NCI-H2227 treated with DMSO at 0.1 percent for 48 hours (cell line): ENCODE results near the gene SYNDIG1.

Source experiments
- DNase-seq: peaks from one replicate; lab custom pipeline; 2025; lab: John Stamatoyannopoulos, UW

The SYNDIG1 gene

DNA sequence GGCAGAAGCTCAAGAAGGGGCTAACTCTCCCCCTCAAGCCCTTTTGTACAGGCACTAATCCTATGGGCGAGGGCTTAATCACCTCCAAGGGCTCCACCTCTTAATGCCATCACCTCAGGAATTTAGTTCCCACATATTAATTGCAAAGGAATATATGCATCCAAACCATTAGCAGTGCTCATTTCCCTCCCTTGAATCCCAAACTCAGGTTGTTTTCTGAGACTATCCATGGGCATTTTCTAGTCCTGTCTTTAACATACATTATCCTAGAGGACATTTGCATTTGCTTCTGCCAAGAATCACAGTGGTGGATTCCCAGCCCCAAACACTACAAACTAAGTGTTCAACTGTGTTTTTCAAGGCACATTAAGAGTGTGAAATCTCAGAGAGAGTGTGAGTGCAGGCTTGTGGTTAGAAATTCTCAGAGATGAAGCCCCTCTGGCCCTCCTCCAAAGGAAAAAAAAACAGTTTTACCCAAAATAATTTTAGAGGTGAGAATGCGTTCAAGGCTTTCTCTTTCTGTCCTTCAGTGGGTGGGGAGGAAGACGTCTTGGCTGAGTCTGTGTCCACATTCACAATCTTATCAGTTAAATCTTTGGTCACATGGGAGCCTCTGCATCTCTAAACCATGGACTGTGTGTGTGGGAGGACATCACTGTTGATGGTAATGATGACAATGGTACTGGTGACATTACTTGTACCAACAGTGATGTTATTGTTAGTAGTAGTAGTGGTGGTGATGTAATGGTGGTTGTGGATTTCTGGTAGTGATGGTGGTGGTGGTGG lies 59.3 kb downstream of the SYNDIG1 start:
- no peak for DNase-seq

DNA sequence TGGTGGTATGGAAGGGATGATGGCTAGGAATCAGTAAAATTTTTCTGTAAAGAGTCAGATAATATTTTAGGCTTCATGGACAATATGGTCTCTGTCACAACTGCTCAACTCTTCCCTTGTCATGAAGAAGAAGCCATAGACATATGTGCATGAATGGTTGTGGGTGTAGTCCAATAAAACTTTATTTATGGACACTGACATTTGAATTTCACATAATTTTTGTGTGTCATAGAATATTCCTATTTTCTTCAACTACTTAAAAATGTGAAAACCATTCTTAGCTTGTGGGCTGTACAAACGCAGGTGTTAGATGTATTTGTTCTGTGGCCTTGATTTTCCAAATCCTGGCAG lies 59.9 kb downstream of the SYNDIG1 start:
- DNase-seq = no peak

DNA sequence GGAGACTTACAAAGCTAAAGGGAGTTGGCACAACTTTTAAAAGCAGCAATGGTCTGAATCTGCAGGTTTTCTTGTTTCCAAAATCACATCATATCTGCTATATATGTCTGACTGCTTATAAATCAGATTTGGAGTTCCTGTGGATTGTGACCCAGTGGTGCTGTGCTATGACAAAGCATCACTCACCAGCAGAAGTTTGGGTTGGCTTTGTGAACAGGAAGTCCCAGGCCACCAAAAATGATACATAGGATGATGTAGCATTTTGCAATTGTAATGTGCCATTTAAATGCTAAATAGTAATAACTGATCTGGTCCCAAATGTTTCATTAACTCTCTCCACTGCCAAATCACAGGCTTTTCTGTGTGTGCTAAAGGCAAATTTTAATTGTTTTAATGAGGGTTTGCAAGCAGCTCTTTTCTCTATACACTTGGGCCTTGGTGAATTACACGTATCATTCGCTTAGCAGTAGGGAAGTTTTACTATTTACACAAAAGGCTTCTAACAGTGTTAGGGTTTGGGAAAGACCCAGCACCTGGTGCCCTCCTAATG lies 60.8 kb downstream of the SYNDIG1 start:
- no peak for DNase-seq

DNA sequence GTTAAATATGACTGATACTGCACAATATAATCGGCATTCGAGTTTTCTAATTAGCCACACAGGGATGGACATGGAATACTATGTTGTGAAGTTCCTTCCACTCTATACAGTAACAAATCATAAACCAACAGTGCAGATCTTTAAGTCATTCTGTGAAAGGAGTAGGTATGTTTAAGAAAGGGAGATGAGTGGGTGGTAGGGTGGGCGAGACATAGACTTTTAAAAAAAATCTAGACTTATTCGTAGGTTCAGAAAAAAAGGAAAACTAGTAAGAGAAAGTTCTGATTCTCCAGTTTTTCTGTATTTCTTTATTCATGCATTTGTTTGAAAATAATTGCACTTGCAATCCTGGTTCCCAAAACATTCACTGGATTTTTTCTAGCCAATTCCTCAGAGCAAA lies 61.8 kb downstream of the SYNDIG1 start:
- DNase-seq = no peak

DNA sequence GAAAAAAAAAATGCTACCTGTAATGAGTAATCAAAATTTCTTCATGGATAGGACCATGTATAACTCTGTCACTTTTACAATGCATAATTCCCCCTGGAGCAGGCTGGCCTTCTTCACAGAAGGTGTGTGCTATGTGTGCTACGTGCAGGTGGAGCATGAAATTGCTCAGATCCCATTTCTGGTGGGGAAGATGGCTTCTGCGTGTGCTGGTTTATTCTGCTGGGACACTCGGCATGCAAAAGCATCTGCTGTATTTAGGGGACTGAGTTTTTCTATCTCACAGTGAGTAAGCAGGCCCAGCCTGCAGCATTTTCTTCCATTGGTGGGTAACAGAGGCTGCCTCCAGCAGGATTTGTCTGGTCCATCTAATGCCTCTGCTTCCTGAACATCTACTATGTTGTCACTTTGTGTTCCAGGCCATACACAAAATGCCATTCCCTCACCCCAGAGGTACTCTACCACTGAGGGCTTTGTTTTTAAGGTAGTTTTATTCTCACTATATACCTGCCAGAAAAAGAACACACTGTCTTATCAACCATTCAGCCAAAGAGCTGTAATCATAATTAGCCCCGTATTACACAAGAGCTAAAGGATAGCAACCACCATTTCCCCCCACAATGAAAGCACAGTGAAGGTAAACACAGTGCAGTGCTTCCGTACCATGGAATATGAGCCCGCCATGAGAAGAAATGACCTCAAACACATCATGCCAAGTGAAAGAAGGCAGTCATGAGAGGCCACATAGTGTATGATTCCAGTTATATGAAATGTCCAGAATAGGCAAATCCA lies 62.4 kb downstream of the SYNDIG1 start:
- no peak for DNase-seq

DNA sequence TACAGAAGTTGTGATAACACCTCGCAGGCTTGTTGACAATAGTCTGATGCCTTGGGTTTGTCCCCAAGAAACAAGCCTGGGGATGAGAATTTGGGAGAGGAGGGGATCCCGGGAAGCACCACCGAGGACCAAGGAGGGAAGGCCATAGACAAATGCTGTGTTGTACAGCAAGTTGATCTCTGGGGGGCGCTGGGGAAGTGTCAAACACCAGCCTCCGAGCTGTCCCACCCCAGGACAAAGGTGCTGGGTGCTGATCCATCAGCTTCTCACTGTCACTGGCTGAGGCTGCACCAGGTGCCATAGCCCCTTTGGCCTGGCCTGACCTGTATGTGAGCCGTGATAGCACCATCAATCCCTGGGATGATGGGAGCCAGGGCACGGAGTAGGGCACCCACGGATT lies 64.0 kb downstream of the SYNDIG1 start:
- DNase-seq = no peak

DNA sequence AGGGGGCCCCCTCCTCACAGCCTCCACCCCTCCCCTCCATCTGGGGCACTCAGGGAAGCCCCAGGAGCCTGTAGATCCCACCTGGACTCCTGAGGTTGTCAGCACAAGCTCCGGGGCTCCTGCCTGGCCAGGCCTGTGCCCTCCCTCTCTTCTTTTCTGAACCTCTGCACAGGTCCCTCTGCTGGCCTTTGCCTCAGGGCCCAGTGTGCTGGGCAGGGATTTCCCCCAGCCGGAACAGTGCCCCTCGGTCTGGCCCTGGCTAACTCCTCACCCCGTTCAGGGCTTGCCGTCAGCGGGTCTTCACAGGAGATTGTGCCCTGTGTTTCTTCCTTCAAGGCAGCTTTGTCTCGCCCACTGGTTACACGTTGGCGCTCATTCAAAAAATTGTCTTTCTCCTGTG lies 64.9 kb downstream of the SYNDIG1 start:
- no peak for DNase-seq

DNA sequence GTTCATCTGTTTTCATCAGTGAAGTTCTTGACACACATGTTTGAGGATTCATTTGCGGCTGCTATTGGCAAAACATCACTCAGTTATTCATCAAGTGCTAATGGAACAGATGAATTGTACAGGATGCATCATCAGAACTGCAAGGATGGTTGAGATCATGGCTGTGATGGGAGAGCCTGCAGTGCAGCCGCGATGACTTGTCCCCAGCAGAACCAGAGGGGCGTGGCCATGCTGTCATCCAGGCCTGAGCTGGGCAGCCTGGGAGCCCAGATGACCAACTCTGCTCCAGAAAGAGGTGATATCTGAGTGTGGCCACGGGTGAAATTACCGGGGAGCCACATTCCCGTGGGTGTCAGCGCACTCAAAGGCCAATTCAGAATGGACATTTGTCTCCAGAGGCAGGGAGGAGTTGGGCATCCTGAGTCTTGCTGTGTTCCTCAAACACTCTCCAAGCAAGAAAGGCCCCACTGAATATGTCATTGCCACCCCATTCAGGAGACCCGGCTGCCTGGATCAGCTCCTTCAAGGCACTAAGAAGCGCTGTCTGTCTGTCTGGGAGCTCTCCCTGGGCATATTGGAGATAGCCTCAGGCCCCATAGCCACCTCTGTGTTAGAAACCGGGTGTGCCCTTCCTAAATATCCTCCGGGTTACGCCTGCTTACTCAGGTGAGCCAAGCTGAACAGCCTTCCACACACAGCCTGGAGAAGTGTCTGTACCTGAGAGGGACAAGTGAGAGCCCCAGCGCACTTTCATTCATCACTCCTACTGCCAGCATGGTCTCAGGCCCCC lies 66.7 kb downstream of the SYNDIG1 start:
- no peak for DNase-seq

DNA sequence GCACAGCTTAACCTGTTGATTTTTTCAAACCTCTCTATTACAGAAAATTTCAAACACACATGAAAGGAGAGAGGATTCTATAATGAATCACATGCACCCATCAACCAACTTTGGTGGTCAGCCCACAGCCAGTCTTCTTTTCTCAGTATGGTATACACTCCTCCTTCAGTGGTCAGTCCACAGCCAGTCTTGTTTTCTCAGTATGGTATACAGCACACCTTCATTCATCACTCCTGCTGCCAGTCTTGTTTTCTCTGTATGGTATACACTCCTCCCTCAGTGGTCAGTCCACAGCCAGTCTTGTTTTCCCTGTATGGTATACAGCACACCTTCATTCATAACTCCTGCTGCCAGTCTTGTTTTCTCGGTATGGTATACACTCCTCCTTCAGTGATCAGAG lies 67.8 kb downstream of the SYNDIG1 start:
- DNase-seq = no peak

DNA sequence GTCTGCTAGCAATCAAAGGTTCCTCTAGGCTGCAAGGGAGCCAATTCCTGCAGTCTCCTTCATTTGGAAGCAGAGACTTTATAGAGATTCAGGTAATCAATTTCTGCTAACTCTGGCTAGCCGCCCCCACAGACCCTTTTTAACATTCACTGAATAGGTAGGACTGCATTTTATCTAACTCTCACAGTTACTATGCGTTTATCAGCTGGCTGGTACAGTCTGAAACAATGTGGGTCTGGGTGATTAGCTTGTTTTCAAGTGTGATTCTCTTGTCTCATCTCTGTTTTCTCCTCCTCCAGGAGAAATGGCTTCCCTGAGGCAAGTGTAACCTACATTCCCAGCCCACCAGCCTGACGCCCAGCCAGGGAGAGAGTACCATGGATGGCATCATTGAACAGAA lies 73.3 kb downstream of the SYNDIG1 start:
- DNase-seq = no peak

DNA sequence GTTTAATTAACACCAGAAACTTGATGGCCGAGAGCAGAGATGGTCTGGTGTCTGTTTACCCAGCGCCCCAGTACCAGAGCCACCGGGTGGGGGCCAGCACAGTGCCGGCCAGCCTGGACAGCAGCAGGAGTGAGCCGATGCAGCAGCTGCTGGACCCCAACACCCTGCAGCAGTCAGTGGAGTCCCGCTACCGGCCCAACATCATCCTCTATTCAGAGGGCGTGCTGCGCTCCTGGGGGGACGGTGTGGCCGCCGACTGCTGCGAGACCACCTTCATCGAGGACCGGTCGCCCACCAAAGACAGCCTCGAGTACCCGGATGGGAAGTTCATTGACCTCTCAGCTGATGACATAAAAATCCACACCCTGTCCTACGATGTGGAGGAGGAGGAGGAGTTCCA lies 73.7 kb downstream of the SYNDIG1 start:
- no peak for DNase-seq

DNA sequence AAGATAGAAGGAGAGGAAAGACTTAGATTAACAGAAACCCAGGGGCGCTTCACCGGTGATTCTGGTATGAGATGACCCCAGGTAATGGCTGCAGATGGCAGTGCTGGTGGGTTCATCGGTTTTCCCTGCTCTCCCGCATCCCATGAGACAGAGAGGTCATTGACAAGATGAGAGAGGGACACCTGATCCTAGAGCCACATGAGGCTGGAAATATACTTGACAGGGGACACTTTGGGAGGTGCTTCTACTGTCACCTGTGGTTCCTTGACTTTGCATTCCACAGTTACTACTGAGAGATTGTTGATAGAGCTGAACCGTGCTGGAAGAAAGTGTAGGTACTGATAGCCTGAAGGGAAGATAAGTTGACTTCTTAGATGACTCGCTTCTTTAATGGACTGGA lies 74.3 kb downstream of the SYNDIG1 start:
- DNase-seq = no peak

DNA sequence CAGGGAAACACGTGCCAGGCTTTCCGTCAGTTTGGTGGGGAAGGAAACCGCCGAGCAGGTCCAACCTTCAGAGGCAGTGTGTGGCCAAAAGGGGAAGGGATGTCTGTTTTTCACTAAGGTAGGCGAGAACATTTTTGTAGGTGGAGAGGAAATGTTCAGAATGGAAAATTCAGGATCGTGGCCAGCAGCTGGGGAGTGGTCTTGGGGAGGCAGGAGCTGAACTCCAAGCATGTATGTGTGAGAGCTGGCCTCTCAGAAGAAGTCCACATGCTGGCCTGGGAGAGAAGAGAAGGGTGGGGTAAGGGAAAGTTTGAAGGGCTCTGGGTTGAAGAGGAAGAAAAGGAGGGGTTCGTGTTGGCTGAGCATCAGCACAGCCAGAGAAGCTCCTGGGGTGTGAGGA lies 74.9 kb downstream of the SYNDIG1 start:
- no peak for DNase-seq

DNA sequence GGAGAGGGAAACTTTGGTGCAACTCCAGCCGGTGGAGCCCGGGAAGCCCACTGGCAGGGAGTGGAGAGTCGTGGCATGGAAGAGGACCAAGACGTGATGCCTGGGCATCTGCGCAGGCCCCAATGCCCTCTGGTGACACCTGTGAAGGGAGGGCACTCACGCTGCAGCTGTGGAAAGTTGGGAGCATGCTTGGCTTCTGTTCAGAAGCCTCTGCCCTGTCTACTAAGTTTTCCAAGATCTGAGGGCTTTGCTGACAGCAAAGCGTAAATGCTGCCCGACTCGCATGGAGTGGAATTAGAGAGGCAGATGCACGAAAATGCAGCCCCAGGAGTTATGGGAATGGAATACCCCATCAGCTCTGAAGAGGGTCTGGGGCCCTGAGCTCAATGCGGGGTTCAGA lies 75.7 kb downstream of the SYNDIG1 start:
- DNase-seq = no peak

DNA sequence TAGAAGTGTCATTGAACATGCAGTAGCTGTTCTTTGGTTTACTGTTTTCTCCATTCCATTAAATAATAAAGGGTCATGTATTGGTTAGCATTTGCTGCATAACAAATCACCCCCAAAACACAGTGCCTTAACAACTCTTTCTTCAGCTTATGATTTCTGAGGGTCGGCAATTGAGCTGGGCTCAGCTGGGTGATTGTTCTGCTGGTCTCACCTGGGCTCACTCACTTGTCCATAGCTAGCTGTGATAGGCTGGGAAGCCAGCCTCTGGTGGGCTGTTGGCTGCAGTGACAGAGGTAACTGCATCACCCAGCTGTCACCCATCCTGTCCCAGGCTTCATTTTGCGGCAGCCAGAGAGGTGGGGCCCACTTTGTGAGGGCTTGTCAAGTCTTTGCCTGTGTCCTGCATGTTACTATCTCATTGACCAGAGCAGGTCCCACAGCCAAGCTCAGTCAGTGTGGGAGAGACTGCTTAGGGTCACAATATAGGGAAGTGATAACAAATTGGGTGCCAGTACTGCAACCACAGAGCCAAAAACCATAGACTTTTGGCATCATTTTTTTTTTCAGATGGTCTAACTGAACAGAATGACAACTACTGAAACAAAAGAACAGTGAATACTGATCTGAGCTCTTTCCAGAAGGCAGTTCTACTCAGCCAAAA lies 76.9 kb downstream of the SYNDIG1 start:
- DNase-seq = no peak

DNA sequence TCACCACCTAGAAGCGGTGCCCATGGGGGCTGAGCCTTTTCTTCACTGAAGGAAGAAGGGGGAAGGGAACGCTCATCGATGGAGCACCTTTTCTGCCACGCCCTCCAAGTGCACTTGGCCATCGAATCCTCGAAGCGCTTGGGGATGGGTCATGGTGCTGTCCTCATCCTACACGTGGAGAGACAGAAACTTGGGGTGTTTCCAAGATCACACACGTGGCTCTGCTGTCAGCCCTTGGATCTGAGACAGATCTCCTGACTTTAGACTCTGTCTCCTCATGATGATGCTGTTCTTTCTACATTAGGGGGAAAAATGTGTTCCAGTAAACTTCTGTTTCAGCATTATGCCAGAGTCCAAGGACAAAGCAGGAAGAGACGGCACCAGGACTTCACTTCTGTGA lies 78.5 kb downstream of the SYNDIG1 start:
- no peak for DNase-seq

DNA sequence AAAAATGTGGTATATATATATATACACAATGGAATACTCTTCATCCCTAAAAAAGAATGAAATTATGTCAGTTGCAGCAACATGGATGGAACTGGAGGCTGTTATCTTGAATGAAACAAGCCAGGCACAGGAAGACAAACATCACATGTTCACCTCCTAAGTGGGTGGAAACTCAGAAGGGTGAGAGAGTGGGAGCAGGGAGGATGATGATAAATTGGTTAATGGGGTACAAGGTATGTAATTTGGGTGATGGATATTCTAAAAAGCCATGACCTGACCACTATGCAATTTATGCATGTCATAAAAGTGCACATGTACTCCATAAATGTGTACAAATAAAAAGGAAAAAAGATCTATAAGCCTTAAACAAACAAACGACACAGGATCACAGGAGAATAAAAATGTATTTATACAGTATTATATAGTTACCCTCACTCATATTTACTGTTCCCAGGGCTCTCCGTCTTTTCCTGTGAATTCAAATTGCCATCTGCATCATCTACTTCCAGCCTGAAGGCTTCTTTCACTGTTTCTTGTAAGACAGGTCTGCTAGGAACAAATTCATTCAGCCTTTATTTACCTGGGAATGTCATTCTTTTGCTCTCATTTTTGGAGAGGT lies 89.8 kb downstream of the SYNDIG1 start:
- no peak for DNase-seq

DNA sequence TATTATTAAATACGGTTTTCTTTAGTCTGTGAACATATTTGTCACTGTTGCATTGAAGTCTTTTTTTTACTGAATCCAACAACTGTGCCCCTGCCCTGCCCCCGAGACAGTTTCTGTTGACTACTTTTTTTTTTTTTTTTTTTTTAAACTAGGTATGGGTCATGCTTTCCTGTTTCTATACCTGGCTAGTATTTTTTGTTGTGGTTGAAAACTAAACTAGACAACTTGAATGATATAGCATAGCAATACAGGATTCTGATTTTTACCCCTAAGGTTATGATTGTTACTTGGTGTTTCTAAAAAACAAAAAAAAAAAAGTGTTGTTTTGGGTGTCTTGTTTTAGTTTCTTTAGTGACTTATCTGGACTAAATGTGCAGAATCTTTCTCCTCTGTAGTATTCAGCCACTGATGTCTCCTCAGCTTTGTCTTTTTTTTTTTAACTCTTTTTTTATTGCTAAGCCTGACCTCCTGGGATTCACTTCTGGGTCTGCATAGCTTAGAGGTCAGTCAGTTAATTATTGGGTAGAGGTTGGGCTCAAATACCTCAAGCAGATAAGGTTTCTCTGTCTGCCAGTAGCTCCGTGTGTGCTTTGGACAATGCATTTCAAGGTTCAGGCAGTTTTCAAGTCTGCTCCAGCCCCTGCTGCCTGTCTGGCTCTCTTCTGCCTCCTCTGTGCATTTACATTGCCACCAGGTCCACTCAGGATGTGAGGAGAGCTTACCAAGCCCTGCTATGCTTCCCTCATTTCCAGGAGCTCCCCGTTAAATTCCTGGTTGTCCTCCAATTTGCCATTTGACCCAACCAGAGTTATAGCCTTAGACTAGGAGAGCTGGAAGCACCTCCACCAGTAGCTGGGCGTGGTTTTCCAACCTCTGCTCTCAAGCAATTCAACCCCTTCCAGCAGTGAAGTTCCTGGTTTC lies 91.4 kb downstream of the SYNDIG1 start:
- no peak for DNase-seq

DNA sequence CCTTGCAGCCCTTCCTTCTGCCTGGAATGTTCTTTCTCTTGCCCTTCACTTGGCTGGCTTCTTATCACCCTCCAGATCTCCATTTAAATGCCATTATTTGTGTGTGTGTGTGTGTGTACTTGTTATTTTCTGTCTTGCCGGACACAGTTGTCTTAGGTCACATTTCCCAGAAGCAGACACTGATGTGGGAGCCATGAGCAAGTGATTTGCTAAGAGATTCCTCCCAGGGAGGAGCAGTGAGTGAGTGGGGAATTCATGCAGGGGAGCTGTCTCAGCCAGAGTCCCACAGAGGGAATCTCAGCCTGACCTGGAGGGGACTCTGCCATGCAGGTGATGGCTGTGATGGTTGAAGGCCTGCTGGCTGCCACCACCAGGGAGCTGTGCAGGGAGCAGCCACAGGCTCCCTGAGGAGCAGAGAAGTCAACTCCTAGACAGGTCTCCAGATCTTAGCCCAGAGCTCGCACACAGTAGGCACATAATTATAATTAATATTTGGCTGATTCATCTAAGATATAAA lies 96.5 kb downstream of the SYNDIG1 start:
- no peak for DNase-seq

DNA sequence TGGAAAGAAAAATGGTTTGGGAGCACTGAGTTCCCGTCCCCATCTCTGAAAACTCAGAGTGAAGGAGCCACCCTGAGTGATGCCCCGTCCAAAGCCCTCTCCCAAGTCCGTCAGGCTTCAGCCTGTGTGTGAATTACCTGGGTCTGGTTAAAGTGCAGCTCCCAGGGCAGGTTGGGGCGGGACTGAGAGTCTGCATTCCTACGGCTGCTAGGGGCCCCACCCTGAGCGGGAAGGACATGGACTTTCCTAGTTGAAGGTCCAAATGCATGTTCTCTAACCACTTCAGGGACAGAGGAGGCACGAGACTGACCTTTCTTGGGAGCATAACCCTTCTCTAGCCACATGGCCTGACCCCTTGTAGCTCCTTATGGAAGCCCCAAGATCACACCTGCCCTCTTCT lies 97.2 kb downstream of the SYNDIG1 start:
- DNase-seq = no peak
